K562 (cell line): Measurements from ENCODE around the gene PBX2. TPM values are rescaled to one million over a fixed set of nuclear protein-coding genes. Genes with fewer than 3 reads are reported as not detected.

Source experiments
- CXXC5 ChIP-seq: fragments of 250-450 bp; sonication (Bioruptor Pico); IDR thresholded peaks from 2 replicates; pipeline ENCODE4 v1.8.0; 2022; ENCODE audit warnings: inconsistent platforms, mild to moderate bottlenecking, moderate library complexity
- GTF2F1 ChIP-seq: IDR thresholded peaks from 2 replicates; pipeline ENCODE4 v1.6.1; 2011; ENCODE audit warnings: low read depth, low read length, improper control_type of control experiment
- KLF13 ChIP-seq: fragments of 450-650 bp; IDR thresholded peaks from 2 replicates; pipeline ENCODE4 v1.6.1; 2016; ENCODE audit warnings: missing genetic modification characterization, low read depth, mild to moderate bottlenecking, missing compliant biosample characterization, moderate library complexity, borderline replicate concordance
- NFATC3 ChIP-seq: fragments of 450-650 bp; IDR thresholded peaks from 2 replicates; pipeline ENCODE4 v1.6.1; 2017; ENCODE audit warnings: mild to moderate bottlenecking
- PML ChIP-seq: IDR thresholded peaks from 2 replicates; pipeline ENCODE4 v1.6.1; 2012; ENCODE audit warnings: low read length, inconsistent platforms
- RFX1 ChIP-seq: fragments of 450-650 bp; IDR thresholded peaks from 2 replicates; pipeline ENCODE4 v1.6.1; 2016; ENCODE audit warnings: mild to moderate bottlenecking, moderate library complexity
- SAP30 ChIP-seq: fragments of 200-600 bp; sonication (generic); IDR thresholded peaks from 2 replicates; pipeline ENCODE4 v1.6.1; 2012; ENCODE audit warnings: borderline replicate concordance, low read depth, mild to moderate bottlenecking, moderate library complexity, low read length, control low read depth, inconsistent platforms; ENCODE audit not compliant: insufficient read depth, poor library complexity, severe bottlenecking
- ZNF695 ChIP-seq: fragments of 450-650 bp; formaldehyde crosslinking; IDR thresholded peaks from 2 replicates; pipeline ENCODE4 v1.4.0; 2020; ENCODE audit warnings: mild to moderate bottlenecking, moderate library complexity
- polyA plus RNA-seq, 8 experiments: library from polyadenylated mRNA; depleted of rRNA in 4 of 8; stranded (reverse) in 5 of 8; unstranded in 3 of 8; fragments of >200 nt; fragmentation: Nextera tagmentation in 2 of 8; fragmentation: Illumina TruSeq in 1 of 8; extraction: Ambion mirVana in 2 of 8; extraction: Trizol in 1 of 8; gene quantifications; 2 replicates each; pipeline versions ENCODE4 v1.2.1 to v1.2.3, GENCODE V29; 2011 to 2014; ENCODE audit warnings: inconsistent platforms in 1 of 8, missing spikeins in 1 of 8
- total RNA-seq, 7 experiments: library from RNA; depleted of rRNA in 6 of 7; stranded (reverse); fragments of >200 nt in 6 of 7; fragmentation: Illumina TruSeq in 2 of 7; extraction: Trizol in 2 of 7; gene quantifications; 2 replicates each; pipeline versions ENCODE4 v1.2.1 to v1.2.3, GENCODE V29; 2011 to 2021; ENCODE audit warnings: low replicate concordance in 1 of 7
- TF ChIP-seq, protein P1 (sequence below): fragments of 450-650 bp; IDR thresholded peaks from 2 replicates; pipeline ENCODE4 v1.6.1; 2018; ENCODE audit not compliant: partially characterized antibody
- TF ChIP-seq, protein P2 (sequence below): fragments of 200-800 bp; sonication (Bioruptor generic); IDR thresholded peaks from 2 replicates; pipeline ENCODE4 v1.6.1; 2017; ENCODE audit warnings: missing genetic modification characterization, missing compliant biosample characterization
- TF ChIP-seq, protein P3 (sequence below): sonication (generic); formaldehyde crosslinking; IDR thresholded peaks from 2 replicates; pipeline ENCODE4 v1.8.0; 2022; ENCODE audit warnings: mild to moderate bottlenecking, missing genetic modification reagents
- TF ChIP-seq, protein P4 (sequence below): fragments of 250-450 bp; sonication (Bioruptor Pico); IDR thresholded peaks from 2 replicates; pipeline ENCODE4 v1.8.0; 2022; ENCODE audit warnings: inconsistent platforms
- TF ChIP-seq, protein P5 (sequence below), 3 experiments: fragments of 200-800 bp in 1 of 3; sonication (Bioruptor generic) in 1 of 3; sonication (generic) in 1 of 3; formaldehyde crosslinking in 1 of 3; IDR thresholded peaks; 2 replicates each; pipeline versions ENCODE4 v1.6.1 to v1.8.0; 2016 to 2022; ENCODE audit warnings: mild to moderate bottlenecking in 2 of 3, missing compliant biosample characterization in 2 of 3, missing genetic modification characterization in 2 of 3, missing genetic modification reagents in 1 of 3

The PBX2 gene
- total and polyA plus RNA-seq, 9 of the 15 experiments (the other 6 are each of a cell fraction or from before 2014, with no cell fraction given): 1.9 to 134 (median 62.5) TPM

DNA sequence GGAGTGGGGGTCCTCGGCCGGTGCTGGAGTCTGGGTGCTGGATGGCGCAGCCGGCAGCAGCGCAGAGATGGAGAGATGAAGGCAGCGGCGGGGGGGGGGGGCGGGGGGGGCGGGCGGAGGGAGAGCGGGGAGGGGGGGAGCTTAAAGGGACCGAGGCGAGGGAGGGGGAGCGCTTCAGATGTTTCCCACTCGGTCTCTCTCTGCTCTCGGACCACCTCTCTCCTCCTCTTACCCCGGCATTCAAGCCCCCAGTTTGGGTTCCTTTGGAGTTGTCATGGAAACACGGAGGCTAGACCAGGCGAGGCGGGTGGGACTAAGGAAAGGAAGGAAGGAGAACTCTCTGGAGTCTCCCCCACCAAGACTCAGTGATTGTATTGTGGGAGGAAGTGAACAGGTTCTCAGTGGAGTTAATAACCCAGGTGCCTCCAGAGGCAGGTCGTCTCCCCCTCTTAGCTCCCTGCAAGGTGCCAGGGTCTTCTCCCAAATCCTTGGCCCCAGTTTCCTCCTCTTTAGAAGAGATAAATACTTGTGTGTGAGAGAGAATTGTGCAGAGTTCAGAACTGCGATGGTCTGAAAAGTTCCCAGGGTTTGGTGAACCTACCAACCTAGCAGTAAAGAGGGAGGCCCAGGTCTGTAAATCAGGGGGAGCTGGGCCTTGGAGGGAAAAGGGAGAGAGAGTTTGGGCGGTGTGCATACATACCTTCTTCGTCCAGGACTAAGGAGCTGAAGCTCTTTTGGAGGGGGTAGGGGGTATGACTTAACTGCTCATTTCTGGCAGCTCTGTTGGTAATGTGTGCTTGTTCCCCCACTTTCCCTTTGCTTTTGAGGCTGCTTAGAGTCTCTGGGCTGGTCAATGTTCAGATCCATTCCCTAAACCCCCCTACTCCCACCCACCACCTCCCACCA lies 37.9 kb downstream of the PBX2 start, which contains the start of gene PRRT1 (continued):
- TF ChIP-seq, protein P1, sequence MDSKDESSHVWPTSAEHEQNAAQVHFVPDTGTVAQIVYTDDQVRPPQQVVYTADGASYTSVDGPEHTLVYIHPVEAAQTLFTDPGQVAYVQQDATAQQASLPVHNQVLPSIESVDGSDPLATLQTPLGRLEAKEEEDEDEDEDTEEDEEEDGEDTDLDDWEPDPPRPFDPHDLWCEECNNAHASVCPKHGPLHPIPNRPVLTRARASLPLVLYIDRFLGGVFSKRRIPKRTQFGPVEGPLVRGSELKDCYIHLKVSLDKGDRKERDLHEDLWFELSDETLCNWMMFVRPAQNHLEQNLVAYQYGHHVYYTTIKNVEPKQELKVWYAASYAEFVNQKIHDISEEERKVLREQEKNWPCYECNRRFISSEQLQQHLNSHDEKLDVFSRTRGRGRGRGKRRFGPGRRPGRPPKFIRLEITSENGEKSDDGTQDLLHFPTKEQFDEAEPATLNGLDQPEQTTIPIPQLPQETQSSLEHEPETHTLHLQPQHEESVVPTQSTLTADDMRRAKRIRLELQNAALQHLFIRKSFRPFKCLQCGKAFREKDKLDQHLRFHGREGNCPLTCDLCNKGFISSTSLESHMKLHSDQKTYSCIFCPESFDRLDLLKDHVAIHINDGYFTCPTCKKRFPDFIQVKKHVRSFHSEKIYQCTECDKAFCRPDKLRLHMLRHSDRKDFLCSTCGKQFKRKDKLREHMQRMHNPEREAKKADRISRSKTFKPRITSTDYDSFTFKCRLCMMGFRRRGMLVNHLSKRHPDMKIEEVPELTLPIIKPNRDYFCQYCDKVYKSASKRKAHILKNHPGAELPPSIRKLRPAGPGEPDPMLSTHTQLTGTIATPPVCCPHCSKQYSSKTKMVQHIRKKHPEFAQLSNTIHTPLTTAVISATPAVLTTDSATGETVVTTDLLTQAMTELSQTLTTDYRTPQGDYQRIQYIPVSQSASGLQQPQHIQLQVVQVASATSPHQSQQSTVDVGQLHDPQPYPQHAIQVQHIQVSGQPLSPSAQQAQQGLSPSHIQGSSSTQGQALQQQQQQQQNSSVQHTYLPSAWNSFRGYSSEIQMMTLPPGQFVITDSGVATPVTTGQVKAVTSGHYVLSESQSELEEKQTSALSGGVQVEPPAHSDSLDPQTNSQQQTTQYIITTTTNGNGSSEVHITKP: peak; percentile 5
- no peak for TF ChIP-seq ZNF695
- TF ChIP-seq GTF2F1: no peak
- TF ChIP-seq, protein P2, sequence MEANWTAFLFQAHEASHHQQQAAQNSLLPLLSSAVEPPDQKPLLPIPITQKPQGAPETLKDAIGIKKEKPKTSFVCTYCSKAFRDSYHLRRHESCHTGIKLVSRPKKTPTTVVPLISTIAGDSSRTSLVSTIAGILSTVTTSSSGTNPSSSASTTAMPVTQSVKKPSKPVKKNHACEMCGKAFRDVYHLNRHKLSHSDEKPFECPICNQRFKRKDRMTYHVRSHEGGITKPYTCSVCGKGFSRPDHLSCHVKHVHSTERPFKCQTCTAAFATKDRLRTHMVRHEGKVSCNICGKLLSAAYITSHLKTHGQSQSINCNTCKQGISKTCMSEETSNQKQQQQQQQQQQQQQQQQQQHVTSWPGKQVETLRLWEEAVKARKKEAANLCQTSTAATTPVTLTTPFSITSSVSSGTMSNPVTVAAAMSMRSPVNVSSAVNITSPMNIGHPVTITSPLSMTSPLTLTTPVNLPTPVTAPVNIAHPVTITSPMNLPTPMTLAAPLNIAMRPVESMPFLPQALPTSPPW (CRISPR knock-in tag): peak; percentile 92
- peak; percentile 88 for TF ChIP-seq RFX1
- TF ChIP-seq, protein P3, sequence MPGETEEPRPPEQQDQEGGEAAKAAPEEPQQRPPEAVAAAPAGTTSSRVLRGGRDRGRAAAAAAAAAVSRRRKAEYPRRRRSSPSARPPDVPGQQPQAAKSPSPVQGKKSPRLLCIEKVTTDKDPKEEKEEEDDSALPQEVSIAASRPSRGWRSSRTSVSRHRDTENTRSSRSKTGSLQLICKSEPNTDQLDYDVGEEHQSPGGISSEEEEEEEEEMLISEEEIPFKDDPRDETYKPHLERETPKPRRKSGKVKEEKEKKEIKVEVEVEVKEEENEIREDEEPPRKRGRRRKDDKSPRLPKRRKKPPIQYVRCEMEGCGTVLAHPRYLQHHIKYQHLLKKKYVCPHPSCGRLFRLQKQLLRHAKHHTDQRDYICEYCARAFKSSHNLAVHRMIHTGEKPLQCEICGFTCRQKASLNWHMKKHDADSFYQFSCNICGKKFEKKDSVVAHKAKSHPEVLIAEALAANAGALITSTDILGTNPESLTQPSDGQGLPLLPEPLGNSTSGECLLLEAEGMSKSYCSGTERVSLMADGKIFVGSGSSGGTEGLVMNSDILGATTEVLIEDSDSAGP (CRISPR knock-in tag): peak; percentile 80
- TF ChIP-seq CXXC5 (CRISPR knock-in tag): 0 out of 2 replicates have a peak, but pooled peaks have one; percentile 4
- 0 out of 2 replicates have a peak, but pooled peaks have one; percentile 7 for TF ChIP-seq PML
- no peak for TF ChIP-seq KLF13
- no peak for TF ChIP-seq NFATC3
- TF ChIP-seq, protein P4, sequence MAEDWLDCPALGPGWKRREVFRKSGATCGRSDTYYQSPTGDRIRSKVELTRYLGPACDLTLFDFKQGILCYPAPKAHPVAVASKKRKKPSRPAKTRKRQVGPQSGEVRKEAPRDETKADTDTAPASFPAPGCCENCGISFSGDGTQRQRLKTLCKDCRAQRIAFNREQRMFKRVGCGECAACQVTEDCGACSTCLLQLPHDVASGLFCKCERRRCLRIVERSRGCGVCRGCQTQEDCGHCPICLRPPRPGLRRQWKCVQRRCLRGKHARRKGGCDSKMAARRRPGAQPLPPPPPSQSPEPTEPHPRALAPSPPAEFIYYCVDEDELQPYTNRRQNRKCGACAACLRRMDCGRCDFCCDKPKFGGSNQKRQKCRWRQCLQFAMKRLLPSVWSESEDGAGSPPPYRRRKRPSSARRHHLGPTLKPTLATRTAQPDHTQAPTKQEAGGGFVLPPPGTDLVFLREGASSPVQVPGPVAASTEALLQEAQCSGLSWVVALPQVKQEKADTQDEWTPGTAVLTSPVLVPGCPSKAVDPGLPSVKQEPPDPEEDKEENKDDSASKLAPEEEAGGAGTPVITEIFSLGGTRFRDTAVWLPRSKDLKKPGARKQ: 0 out of 2 replicates have a peak, but pooled peaks have one; percentile 41
- peak; percentile 8 for TF ChIP-seq SAP30
- TF ChIP-seq, protein P5, sequence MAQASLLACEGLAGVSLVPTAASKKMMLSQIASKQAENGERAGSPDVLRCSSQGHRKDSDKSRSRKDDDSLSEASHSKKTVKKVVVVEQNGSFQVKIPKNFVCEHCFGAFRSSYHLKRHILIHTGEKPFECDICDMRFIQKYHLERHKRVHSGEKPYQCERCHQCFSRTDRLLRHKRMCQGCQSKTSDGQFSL (CRISPR knock-in tag; IDR thresholded peaks at IDR 0.05): 0 out of 2 replicates have a peak, but pooled peaks have one; percentile 20
- TF ChIP-seq, protein P5 (tag; IDR thresholded peaks at IDR 0.05): peak in 1 of 2 experiments; percentile 95; a peak in 2 of 4 replicates
